DMS 273 (cell line): ENCODE measurements around the gene TMEM178B.
"Not testable (repeated sequence)": the region's sequence is repeated elsewhere in the genome, so short reads cannot be mapped to it uniquely, and the experiment has no call there.

Source experiments
- DNase-seq: peaks from one replicate; lab custom pipeline; 2025; ENCODE audit not compliant: unreplicated experiment; lab: John Stamatoyannopoulos, UW

The TMEM178B gene

DNA sequence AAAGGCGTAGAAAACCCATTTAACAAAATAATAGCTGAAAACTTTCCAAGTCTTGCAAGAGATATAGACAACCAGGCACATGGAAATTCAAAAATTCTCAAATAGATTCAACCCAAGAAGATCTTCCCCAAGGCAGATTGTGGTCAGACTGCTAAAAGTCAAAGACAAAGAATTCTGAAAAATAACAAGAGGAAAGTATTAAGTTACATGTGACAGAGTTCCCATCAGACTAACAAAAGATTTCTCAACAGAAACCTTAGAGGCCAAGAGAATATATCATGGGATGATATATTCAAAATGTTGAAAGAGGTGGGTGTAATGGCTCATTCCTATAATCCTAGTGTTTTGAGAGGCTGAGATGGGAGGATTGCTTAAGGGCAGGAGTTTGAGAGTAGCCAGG is 59.8 kb downstream of the TMEM178B start:
- no peak for DNase-seq

DNA sequence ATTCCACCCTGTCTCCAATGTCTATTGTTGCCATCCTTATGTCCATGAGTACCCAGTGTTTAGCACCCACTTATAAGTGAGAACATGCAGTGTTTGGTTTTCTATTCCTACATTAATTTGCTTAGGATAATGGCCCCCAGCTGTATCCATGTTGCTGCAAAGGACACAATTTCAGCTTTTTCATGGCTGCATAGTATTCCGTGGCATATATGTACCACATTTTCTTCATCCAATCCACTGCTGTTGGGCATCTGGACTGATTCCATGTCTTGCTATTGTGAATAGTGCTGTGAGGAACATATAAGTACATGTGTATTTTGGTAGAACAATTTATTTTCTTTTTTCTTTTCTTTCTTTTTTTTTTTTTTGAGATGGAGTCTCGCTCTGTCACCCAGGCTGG is 68.2 kb downstream of the TMEM178B start:
- no peak for DNase-seq

GRCh38 chr7:141144921-141145629 is 71.2 kb downstream of the TMEM178B start:
- no peak for DNase-seq

DNA sequence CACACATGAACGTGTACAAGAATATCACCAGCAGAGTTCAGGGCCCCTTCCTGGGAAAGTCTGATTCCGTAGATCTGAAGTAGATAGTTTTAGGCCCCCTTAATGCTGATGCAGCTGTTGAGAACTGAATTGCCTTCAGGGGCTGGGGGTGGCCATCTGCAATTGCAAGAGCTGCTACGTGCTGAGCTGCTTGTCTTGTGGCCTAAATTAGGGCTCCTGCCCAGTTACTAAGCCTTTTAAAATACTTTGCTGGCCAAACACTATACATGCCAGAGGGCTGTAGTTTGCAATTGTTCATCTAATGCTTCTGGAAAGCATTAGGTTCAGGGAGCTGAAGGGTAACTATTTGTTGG is 71.7 kb downstream of the TMEM178B start:
- no peak for DNase-seq

GRCh38 chr7:141147482-141147881 is 73.6 kb downstream of the TMEM178B start:
- no peak for DNase-seq

DNA sequence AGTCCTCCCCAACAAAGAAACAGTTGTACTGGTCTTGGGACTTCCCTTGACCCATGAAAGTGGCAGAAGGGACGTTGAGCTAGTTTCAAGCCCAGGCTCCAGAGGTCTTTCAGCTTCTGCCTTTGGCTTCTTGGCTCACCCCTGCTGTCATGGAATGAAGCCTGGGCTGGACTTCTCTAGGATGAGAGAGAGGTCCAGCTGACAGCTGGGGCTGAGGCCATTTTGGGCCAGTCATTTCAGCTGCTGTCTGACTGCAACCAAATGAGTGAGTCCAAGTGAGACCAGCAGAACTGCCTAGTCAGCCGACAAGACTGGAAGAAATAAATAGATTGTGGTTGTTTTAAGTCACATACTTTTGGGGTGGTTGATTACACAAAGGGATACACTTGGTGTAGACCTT is 76.6 kb downstream of the TMEM178B start:
- DNase-seq, result no peak

- no peak for DNase-seq
Observed at GRCh38 chr7:141151746-141152145, 77.9 kb downstream of the TMEM178B start.

DNA sequence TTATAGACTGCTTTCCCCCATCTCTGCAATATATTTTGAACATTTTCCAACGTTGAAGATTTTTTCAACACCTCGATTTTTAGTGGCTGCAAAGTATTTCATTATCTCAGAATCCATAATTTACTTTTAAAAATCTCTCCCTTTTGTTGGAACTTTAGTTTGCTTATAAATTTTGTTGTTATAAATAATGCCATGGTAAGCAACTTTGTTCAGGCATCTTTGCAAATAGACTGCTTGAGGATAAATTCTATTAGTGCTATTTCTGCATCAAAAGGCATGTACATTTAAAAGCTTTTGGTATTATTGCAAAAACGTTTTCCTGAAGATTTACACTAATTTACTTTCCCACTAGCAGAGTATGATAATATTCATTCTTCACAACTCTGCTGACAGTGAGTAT is 79.4 kb downstream of the TMEM178B start:
- no peak for DNase-seq

DNA sequence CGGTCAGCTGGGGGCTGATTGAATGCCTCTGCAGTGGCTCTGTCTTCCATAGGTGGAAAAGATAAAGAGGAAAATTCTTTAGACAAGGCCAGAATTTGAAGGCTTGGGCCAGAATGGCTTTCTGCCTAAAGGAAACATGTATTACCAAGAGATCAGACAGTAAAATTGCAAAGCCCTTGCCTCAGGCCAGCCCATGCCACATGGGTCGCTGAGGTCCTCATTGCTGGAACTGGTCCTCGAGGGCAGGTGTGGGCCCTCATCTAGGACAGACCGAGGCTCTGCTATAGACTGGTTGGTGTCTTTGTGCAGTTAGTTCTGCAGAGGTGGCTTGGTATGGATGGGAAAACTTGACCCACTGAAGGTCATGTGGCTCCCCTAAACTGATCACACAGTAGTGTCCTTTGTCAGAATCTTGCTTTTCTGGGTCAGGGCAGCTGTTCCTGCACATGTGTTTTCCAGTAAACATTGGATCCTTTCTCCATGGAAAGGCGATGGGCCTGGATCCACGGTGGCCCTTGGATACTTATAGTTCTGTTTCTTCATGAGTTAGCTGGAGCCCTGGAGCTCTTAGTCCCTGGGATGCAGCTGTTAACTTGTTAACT is 80.4 kb downstream of the TMEM178B start:
- no peak for DNase-seq

DNA sequence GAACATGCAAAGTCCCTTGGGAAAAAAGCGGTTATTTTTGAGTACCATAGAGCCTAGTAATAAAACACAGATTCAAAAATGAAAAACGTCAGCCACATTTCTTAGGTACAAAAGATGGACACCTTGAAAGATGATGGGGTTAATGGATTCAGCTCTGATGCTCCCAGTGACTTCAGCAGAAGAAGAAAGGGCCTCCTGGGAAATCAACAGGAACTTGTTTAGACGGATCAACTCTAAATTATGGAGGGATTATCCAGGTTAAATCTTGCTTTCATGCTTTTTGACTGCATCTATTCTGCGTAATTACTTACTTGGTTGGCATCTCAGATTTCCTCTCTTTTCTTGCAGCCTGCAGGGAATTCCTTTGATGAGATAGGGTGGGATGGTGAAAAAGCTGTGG is 82.5 kb downstream of the TMEM178B start:
- DNase-seq, result no peak

DNA sequence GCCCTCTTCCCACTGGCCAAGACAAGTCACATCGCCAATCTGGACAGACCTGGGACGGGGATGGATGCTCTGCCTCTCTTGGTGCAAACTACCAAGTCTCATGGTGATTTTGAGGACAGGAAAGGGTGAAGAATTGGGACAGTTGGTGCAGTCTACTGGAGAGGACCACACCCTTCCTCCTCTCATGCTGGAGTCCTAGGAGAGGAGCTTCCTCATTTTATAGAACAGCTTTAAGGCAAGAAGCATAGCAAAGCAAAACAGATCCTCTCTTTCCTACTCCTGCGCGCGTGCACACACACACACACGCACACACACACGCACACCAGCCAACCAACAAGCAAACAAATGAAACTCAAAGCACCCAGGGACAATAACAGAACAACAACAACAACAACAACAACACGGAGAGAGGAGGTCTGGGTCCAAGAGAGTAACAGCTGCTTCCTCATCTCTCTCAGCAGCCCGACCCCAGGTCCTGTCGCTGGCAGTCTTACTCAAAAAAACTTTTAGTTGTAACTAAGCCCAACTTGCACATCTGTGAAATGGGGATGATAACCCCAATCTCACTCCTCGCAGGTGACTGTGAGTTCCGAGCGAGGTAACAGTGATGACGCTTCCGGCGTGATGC is 83.4 kb downstream of the TMEM178B start:
- DNase-seq, result no peak

- no peak for DNase-seq
Observed at GRCh38 chr7:141158561-141158960, 84.7 kb downstream of the TMEM178B start.

DNA sequence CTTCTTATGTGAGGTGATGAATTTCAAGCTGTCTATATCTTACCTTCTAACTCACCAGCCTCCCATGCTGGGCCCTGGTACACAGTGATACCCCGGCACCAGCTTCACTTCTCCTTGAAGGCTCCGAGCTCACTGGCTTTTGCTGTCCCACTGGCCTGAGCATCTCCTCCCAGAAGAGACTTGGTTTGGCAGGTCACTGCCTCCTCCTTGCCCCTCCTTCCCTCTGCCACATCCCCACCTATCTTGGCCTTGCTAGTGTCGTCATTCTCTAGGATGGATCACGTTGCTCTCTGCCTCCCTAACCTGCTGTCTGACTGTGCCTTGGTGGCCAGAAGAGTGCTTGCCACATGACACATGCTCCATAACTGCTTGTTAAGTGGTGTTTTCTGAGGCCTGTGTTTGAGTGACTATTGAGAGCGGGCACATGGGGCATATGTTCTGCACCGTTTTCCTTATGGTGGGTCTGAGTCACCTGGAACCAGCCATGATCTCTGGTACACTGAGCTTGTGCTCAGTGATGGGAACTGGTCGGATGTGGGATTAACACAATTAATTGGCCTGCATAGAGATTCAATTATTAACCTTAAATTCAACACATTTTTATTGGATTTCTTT is 86.5 kb downstream of the TMEM178B start:
- DNase-seq, result no peak

GRCh38 chr7:141161550-141162535 is 88.0 kb downstream of the TMEM178B start:
- no peak for DNase-seq

GRCh38 chr7:141165521-141165920 is 91.7 kb downstream of the TMEM178B start:
- no peak for DNase-seq

DNA sequence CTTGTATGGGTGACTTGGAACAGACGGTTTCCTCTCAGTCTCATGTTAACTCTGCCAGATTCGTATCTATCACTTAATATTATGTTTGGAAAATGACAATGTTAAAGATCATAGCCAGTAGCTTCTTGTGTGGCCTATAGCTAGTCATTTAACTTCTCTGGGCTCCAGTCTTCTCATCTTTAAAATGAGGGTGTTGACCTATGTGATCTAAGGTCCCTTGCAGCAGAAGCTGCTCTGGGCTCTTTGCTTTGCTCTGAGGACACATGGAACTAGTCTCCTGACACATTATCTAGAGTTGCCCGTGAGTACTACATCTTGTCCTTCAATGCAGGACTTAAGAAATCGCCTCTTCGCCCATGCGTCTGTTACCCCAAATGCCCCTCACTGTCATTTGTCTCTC is 93.1 kb downstream of the TMEM178B start:
- DNase-seq, result no peak

DNA sequence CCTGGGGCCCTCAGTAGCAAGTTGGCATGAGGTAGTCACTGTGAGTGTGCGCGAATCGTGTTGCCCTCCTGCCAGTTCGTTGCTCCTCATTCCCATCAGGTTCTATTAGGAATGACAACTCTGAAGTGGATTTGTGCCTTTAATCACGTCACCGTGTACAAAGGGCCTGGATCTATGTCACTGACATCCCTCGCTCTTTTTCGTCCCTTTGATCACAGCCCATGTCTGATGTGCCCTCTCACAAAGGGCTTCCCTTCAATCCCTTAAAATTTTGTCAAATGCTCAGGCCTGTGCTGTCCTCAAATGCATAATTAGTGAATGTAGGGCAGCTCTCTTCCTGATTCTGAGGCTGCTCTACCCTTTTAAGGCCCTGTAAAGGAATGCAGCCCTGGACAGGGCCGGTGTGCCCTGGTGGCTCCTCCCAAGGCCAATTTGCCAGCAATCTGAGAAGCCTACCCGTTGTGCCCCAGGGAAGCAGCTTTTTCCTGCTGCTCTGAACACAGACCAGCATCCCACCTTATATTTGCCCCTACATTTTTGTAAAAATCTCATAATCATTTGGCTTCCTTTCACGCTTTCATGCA is 93.6 kb downstream of the TMEM178B start:
- DNase-seq, result no peak

- DNase-seq, result not testable (repeated sequence)
Observed at GRCh38 chr7:141169157-141169556, 95.3 kb downstream of the TMEM178B start.

DNA sequence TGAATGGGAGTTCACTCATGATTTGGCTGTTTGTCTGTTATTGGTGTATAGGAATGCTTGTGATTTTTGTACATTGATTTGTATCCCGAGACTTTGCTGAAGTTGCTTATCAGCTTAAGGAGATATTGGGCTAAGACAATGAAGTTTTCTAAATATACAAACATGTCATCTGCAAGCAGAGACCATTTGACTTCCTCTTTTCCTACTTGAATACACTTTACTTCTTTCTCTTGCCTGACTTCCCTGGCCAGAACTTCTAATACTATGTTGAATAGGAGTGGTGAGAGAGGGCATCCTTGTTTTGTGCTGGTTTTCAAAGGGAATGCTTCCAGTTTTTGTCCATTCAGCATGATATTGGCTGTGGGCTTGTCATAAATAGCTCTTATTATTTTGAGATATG is 101.9 kb downstream of the TMEM178B start:
- DNase-seq, result not testable (repeated sequence)

- DNase-seq, result not testable (repeated sequence)
Observed at GRCh38 chr7:141177120-141177519, 103.3 kb downstream of the TMEM178B start.
